Muscle of leg (tissue), 11 donors: ENCODE results near the gene CFAP119. TPM values are rescaled to one million over a fixed set of nuclear protein-coding genes. Genes with fewer than 3 reads are reported as not detected.

Source experiments
- DNase-seq: peaks from one replicate; pipeline ENCODE4 v3.0.0; 2013
- H3K27ac ChIP-seq: one replicate; pipeline ENCODE4 v1.5.1; 2013; ENCODE audit warnings: mild to moderate bottlenecking, low read length, control low read depth
- H3K27me3 ChIP-seq: one replicate; pipeline ENCODE4 v1.6.1; 2013; ENCODE audit warnings: low read length; ENCODE audit not compliant: control insufficient read depth, insufficient read depth
- H3K36me3 ChIP-seq: one replicate; pipeline ENCODE4 v1.6.1; 2013; ENCODE audit warnings: low read length; ENCODE audit not compliant: control insufficient read depth, insufficient read depth
- H3K4me1 ChIP-seq: one replicate; pipeline ENCODE4 v1.6.1; 2013; ENCODE audit warnings: low read length; ENCODE audit not compliant: control insufficient read depth, insufficient read depth
- H3K4me3 ChIP-seq: one replicate; pipeline ENCODE4 v1.5.1; 2013; ENCODE audit warnings: low read length, control low read depth
- H3K9me3 ChIP-seq: replicated peaks from 2 replicates; pipeline ENCODE4 v1.6.1; 2013; ENCODE audit warnings: low read depth, low read length; ENCODE audit not compliant: control insufficient read depth
- WGBS: methylation state at CpG from one replicate; pipeline ENCODE4 v1.1.5; 2013; ENCODE audit warnings: missing lambda C conversion rate; ENCODE audit not compliant: insufficient coverage; 5-methylcytosine and 5-hydroxymethylcytosine counted together
- polyA plus RNA-seq, 8 donors: library from polyadenylated mRNA; unstranded; fragments of 120-200 nt; gene quantifications; one replicate each; pipeline versions ENCODE4 v1.2.1 to v1.2.3, GENCODE V29; 2013; ENCODE audit warnings: inconsistent platforms in 1 of 8, low replicate concordance in 1 of 8; ENCODE audit not compliant: insufficient read length in 8 of 8, insufficient read depth in 1 of 8
- total RNA-seq: library from RNA; stranded (reverse); fragments of 120-200 nt; gene quantifications from one replicate; pipeline ENCODE4 v1.2.4, GENCODE V29; 2013

Gene CFAP119
- total and polyA plus RNA-seq, 9 donors: 1.6 to 3.5 (median 2.5) TPM

DNA sequence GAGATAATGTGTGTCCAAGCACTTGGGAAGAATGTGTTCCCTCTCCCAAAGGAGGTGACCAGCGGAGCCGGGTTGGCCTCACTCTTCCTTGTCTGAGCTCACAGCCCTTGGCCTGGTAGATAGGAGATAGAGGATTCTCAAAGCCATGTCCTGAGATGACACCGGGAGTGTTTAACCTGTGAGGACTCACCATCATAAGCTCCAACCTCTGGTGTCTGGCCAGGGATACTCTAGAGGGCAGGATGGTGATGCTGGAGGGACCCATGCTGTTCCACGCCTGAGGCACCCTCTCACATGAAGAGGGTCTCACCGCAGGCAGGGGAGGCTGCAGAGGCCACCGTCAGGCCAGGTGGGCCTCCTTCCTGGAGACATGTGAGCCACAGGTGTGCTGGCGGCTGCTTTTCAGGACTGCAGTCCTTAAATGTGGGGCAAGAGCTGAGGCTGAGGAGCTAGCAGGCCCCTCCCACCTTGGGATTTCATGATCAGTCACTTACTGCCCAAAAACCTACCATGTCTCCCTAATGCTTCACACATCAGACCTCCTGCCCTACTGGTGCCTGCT lies 31.7 kb upstream of the CFAP119 start:
- Histone ChIP-seq H3K9me3 (no peaks in the 10 kb centered on the region), H3K27ac (no peak overlapping the region), H3K36me3 (no peaks in the 10 kb centered on the region), H3K27me3 (no peaks in the 10 kb centered on the region), H3K4me1 (no peaks in the 10 kb centered on the region), H3K4me3 (no peak overlapping the region)
- no peak for DNase-seq
- WGBS: 68% methylated on average over 5 of the region's 7 CpGs

DNA sequence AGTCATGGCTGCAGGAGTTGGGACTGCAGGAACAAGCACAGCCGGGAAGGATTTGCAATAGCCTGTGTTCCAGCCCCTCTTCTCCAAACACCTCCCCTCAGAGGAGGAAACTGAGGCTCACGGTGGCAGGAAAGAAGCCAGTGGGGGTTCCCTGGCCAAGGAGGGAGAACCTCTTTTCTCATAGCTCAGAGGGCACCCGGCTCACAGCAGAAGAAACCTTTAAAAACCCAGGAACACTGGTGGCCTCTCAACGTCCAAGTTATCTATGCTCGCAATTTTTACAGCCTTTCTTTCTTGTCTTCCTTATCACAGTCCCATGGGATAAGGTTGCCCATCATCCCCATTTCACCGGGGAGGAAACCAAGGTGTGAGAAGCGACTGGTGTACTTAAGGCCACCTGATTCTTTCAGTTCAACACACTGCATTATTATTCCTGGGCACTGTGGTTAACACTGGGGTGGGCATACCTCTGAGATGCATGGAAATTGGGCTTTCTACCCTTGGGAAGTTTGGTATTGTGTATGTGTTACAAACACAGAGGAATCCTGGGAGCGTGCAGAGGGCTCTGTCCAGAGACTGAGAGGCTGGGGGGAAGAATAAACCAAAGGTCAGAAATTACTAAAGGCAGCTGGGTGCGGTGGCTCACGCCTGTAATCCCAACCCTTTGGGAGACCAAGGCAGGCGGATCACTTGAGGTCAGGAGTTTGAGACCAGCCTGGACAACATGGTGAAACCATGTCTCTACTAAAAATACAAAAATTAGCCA lies 25.9 kb upstream of the CFAP119 start:
- Histone ChIP-seq H3K36me3 (peaks cover 22% of the 10 kb centered on the region), H3K9me3 (no peaks in the 10 kb centered on the region), H3K4me3 (peak overlapping the region; percentile 99), H3K27ac (peak overlapping the region; percentile 87), H3K27me3 (no peaks in the 10 kb centered on the region), H3K4me1 (peaks cover 23% of the 10 kb centered on the region)
- WGBS: 47% methylated on average over 6 of the region's 11 CpGs
- DNase-seq: peak; percentile 13

GRCh38 chr16:30786936-30787612 lies 25.2 kb upstream of the CFAP119 start, which contains the start of gene ZNF629:
TSS of gene ZNF629 (minus strand) at chr16:30787205. CDS start at chr16:30784482, 2,723 bp downstream.
- under 1% methylated on average over 25 of the region's 37 CpGs for WGBS
- DNase-seq: peak; percentile 92
- H3K27me3 ChIP-seq: no peaks in the 10 kb centered on the region

GRCh38 chr16:30786115-30786935 lies 24.5 kb upstream of the CFAP119 start:
- WGBS: under 1% methylated on average over 35 of the region's 57 CpGs
- peak; percentile 51 for DNase-seq
- Histone ChIP-seq H3K36me3 (peaks cover 37% of the 10 kb centered on the region), H3K4me1 (peaks cover 23% of the 10 kb centered on the region), H3K27me3 (no peaks in the 10 kb centered on the region), H3K27ac (peak overlapping the region; percentile 87), H3K9me3 (no peaks in the 10 kb centered on the region), H3K4me3 (peak overlapping the region; percentile 99)

More at GRCh38 chr16:30786936-30787612, 25.2 kb upstream of the CFAP119 start, which contains the start of gene ZNF629:
- H3K9me3 ChIP-seq: no peaks in the 10 kb centered on the region
- H3K27ac ChIP-seq: peak within 1 kb of the TSS; percentile 87
- H3K4me1 ChIP-seq: peaks cover 23% of the 10 kb centered on the region
- H3K36me3 ChIP-seq: peaks cover 30% of the 10 kb centered on the region
- peak within 1 kb of the TSS; percentile 99 for H3K4me3 ChIP-seq

DNA sequence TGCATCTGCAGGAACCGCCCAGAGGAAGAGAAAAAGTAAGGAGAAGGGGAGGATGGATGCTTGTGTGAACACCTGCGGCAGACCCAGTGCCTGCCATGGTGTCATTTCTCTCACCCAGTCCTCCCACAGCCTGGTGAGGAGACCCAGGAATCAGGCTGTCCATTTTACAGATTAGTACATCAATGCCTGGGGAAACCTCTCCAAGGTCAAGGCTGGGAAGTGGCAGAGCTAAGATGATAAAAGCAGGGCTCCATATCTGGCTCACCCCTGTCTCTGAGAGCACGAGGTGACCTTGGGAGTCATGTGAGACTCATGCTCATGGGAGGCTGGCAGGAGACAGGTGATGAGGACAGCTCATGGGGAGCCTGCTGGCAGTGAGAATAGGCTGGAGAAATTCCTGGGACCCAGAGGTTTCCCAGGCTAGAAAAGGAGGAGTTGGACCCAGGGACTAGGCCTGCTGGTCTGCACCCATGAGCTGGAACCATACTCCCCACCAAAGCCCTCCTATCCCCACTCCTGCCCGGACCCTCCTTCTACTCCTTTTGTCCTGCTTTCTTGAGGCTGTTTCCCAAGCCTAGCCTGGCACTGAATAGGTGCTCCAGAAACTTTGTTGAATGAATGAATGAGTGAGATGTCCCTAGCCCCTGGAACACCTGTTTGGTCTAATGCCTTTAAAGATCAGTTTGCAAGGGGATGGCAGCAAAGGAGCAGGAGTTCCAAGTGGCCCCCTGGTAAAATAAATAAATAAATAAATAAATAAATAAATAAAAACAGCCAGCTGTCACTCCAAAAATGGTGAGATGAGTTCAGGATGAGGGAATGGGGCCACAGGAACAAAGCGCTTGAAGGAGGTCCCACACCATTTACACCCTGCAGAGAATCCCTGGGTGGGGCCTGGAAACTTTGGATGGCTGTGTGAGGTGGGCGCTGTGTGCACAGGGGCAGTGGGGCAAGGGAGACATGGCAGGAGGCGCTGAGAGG lies 23.6 kb upstream of the CFAP119 start:
- Histone ChIP-seq H3K36me3 (peaks cover 40% of the 10 kb centered on the region), H3K27ac (peak overlapping the region; percentile 74), H3K27me3 (no peaks in the 10 kb centered on the region), H3K9me3 (no peaks in the 10 kb centered on the region), H3K4me3 (peak overlapping the region; percentile 99), H3K4me1 (peaks cover 23% of the 10 kb centered on the region)
- 68% methylated on average over 2 of the region's 7 CpGs for WGBS
- DNase-seq: peak; percentile 25

- Histone ChIP-seq H3K27ac (no peak overlapping the region), H3K27me3 (no peaks in the 10 kb centered on the region), H3K4me3 (no peak overlapping the region), H3K4me1 (peaks cover 26% of the 10 kb centered on the region), H3K9me3 (no peaks in the 10 kb centered on the region), H3K36me3 (peaks cover 52% of the 10 kb centered on the region)
- DNase-seq: peak; percentile 4
- 81% methylated on average over 17 of the region's 18 CpGs for WGBS
Observed at GRCh38 chr16:30784215-30784614, 22.4 kb upstream of the CFAP119 start.

DNA sequence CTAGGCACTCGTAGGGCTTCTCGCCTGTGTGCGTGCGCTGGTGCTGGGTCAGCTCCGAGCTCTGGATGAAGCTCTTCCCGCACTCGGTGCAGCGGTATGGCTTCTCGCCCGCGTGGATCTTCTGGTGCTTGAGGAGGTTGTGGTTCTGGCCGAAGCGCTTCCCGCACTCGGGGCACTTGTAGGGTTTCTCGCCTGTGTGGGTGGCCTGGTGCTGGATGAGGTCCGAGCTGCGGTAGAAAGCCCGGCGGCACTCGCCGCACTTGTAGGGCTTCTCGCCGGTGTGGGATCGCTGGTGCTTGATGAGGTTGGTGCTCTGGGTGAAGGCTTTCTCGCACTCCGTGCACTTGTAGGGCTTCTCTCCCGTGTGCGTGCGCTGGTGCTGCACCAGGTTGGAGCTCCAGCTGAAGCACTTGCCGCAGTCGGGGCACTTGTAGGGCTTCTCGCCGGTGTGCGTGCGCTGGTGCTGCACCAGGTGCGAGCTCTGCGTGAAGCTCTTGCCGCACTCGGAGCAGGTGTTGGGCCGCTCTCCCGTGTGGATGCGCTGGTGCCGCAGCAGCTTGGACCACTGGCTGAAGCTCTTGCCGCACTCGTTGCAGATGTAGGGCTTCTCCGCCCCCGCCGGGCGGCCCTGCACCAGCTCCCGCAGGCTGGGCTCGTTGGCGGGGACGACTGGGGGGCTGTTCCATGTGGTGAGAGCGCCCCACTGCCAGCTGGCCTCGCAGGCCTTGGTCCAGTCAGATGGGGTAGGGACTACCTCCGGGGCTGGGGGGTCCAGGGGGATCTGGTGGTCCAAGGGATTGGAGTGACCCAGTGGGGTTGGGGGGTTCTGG lies 21.6 kb upstream of the CFAP119 start:
- WGBS: 92% methylated on average over 48 of the region's 57 CpGs
- Histone ChIP-seq H3K27ac (no peak overlapping the region), H3K4me1 (peaks cover 33% of the 10 kb centered on the region), H3K36me3 (peaks cover 56% of the 10 kb centered on the region), H3K4me3 (no peak overlapping the region), H3K27me3 (no peaks in the 10 kb centered on the region), H3K9me3 (no peaks in the 10 kb centered on the region)
- DNase-seq: peak; percentile 4

GRCh38 chr16:30782486-30783279 lies 20.8 kb upstream of the CFAP119 start:
- no peaks in the 10 kb centered on the region for H3K9me3 ChIP-seq
- peaks cover 38% of the 10 kb centered on the region for H3K4me1 ChIP-seq
- no peak for DNase-seq
- no peak overlapping the region for H3K27ac ChIP-seq
- H3K27me3 ChIP-seq: no peaks in the 10 kb centered on the region
- H3K36me3 ChIP-seq: peaks cover 60% of the 10 kb centered on the region
- WGBS: 95% methylated on average over 57 of the region's 63 CpGs
- H3K4me3 ChIP-seq: no peak overlapping the region
